Breast epithelium (tissue), 4 donors: ENCODE measurements around the gene TPRN. TPM values are rescaled to one million over a fixed set of nuclear protein-coding genes. Genes with fewer than 3 reads are reported as not detected.

ENCODE experiments used
- DNase-seq, 2 donors: peaks; one replicate each; pipeline ENCODE4 v3.0.0-alpha.2; 2019; ENCODE audit warnings: low spot score in 2 of 2
- H3K27ac ChIP-seq, 2 donors: fragments of 200-600 bp; sonication (generic) in 1 of 2; one replicate each; pipeline ENCODE4 v1.5.1; 2016 to 2019; ENCODE audit warnings: mild to moderate bottlenecking in 1 of 2
- H3K27me3 ChIP-seq, 2 donors: fragments of 200-600 bp; sonication (generic) in 1 of 2; one replicate each; pipeline versions ENCODE4 v1.5.1 to v1.6.0; 2017 to 2019; ENCODE audit warnings: control low read depth in 1 of 2, mild to moderate bottlenecking in 1 of 2
- H3K36me3 ChIP-seq: fragments of 200-600 bp; one replicate; pipeline ENCODE4 v1.5.1; 2019
- H3K4me1 ChIP-seq, 2 donors: fragments of 200-600 bp; sonication (generic); one replicate each; pipeline ENCODE4 v1.5.1; 2016 to 2019; ENCODE audit warnings: control low read depth in 1 of 2
- H3K4me3 ChIP-seq, 3 donors: fragments of 200-600 bp; sonication (generic); 1 replicate in 2 of 3; 2 replicates in 1 of 3; pipeline ENCODE4 v1.5.1; 2016 to 2019; ENCODE audit warnings: mild to moderate bottlenecking in 3 of 3, moderate library complexity in 2 of 3
- H3K9me3 ChIP-seq, 2 donors: fragments of 200-600 bp; sonication (generic) in 1 of 2; one replicate each; pipeline ENCODE4 v1.5.1; 2016 to 2019; ENCODE audit warnings: control low read depth in 1 of 2
- POLR2A ChIP-seq: fragments of 450-650 bp; IDR thresholded peaks from one replicate; pipeline ENCODE4 v1.6.1; 2016; ENCODE audit warnings: antibody characterized with exemption, mild to moderate bottlenecking, moderate library complexity
- POLR2AphosphoS5 ChIP-seq, 3 donors: sonication (generic); formaldehyde crosslinking; IDR thresholded peaks; one replicate each; pipeline ENCODE4 v1.6.1; 2017; ENCODE audit warnings: antibody characterized with exemption in 3 of 3
- intact Hi-C: fragments of 100-400 bp; cut with DNase I; formaldehyde crosslinking; loops from one replicate; pipeline ENCODE4 v1.15.1; 2023; ENCODE audit warnings: low total_unique reads
- total RNA-seq, 3 donors: library from RNA; depleted of rRNA; stranded (reverse); fragments of >200 nt; gene quantifications; one replicate each; pipeline ENCODE4 v1.1.0, GENCODE V29; 2016
- TF ChIP-seq, protein P1 (sequence below), 3 donors: fragments of 450-650 bp; IDR thresholded peaks; one replicate each; pipeline ENCODE4 v1.5.1; 2016 to 2017; ENCODE audit warnings: antibody characterized with exemption in 3 of 3, mild to moderate bottlenecking in 3 of 3, moderate library complexity in 3 of 3

The TPRN gene
- total RNA-seq, 3 donors from 2014 or later, result 4.0 to 9.2 (median 8.5) TPM

DNA sequence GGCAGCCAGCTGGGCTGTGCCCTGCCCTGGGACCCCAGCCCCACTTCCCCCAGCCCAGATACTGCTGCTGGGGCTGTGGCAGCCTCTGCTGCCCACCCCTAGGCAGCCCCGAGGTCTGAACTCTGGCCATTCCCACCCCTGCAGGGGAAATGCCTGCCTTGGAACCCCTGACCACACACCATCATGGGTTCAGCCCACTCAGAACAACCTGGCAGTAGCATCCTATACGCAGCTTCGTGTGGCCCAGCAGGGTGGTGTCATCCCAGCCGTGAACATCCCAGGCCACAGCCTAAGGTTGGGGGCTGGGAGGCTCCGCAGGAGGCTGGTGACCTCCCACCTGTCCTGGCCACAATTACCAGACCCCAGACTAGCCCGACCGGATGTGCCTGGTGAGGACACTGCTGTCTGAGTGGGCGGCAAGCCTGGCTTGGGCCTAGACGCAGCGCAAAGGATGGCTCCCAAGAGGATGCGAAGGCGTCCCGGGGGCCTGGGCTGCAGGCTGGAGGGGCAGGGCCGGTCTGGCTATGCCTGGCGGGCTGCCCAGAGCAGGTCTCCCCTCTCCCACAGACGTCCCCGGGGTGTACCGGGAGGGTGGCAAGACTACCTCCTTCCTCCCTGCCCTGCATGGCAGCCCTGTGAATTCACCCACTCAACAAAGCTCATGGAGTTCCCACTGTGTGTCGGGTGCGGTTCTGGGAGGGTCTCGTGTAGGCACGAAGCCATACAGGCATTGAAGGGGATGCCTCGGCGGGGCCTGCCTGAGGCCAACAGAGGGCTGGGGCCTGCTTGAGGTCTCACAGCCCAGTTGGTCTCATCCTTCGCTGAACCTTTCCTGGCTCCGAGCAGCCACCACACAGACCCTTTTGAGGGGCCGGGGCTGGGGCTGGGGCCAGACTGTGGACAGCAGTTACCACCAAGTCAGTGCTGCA, 28.7 kb upstream of the TPRN start:
- Histone ChIP-seq H3K27ac (no peak overlapping the region), H3K4me1 (peaks cover under 1 to 7% of the 10 kb centered on the region in 2 donors), H3K27me3 (peaks cover 16 to 63% of the 10 kb centered on the region in 2 donors), H3K36me3 (no peaks in the 10 kb centered on the region), H3K9me3 (no peaks in the 10 kb centered on the region), H3K4me3 (no peak overlapping the region)
- TF ChIP-seq, protein P1, sequence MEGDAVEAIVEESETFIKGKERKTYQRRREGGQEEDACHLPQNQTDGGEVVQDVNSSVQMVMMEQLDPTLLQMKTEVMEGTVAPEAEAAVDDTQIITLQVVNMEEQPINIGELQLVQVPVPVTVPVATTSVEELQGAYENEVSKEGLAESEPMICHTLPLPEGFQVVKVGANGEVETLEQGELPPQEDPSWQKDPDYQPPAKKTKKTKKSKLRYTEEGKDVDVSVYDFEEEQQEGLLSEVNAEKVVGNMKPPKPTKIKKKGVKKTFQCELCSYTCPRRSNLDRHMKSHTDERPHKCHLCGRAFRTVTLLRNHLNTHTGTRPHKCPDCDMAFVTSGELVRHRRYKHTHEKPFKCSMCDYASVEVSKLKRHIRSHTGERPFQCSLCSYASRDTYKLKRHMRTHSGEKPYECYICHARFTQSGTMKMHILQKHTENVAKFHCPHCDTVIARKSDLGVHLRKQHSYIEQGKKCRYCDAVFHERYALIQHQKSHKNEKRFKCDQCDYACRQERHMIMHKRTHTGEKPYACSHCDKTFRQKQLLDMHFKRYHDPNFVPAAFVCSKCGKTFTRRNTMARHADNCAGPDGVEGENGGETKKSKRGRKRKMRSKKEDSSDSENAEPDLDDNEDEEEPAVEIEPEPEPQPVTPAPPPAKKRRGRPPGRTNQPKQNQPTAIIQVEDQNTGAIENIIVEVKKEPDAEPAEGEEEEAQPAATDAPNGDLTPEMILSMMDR (IDR thresholded peaks at IDR 0.05), result no peak
- no peak for TF ChIP-seq POLR2A
- no peak for TF ChIP-seq POLR2AphosphoS5 (IDR thresholded peaks at IDR 0.05)
- intact Hi-C loops, result loop anchor here (5.0 kb wide), 1 partner anchor 97 kb away; no protein-coding TSS in a partner anchor
- DNase-seq, result no peak

DNA sequence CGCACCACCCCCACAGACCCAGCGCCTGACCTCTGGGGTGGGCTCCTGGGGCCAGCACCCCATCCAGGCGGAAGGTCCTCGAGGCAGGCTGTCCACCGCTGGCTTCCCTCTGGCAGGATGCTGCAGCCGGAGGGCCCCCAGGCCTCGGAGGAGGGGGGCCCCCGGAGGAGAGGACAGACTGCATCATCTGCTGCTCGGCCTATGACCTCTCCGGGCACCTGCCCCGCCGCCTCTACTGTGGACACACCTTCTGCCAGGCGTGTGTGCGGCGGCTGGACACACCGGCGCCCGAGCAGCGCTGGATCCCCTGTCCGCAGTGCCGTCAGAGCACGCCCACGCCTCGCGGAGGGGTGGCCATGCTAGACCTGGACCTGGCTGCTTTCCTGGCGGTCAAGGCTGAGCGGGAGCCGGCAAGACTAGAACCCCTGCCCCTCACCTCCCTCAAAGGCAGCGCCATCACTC, 28.0 kb upstream of the TPRN start:
- H3K27me3 ChIP-seq, result peaks cover 9 to 56% of the 10 kb centered on the region in 2 donors
- H3K4me3 ChIP-seq, result no peak overlapping the region
- no peak overlapping the region for H3K27ac ChIP-seq
- TF ChIP-seq POLR2A (no peak), POLR2AphosphoS5 (IDR thresholded peaks at IDR 0.05) (no peak)
- TF ChIP-seq, protein P1 (IDR thresholded peaks at IDR 0.05), result no peak
- no peak for DNase-seq
- no peaks in the 10 kb centered on the region for H3K9me3 ChIP-seq
- intact Hi-C loops, result loop anchor here (5.0 kb wide), 1 partner anchor 96 kb away; no protein-coding TSS in a partner anchor
- no peaks in the 10 kb centered on the region for H3K36me3 ChIP-seq
- H3K4me1 ChIP-seq, result peaks cover 7% of the 10 kb centered on the region in 2 donors

DNA sequence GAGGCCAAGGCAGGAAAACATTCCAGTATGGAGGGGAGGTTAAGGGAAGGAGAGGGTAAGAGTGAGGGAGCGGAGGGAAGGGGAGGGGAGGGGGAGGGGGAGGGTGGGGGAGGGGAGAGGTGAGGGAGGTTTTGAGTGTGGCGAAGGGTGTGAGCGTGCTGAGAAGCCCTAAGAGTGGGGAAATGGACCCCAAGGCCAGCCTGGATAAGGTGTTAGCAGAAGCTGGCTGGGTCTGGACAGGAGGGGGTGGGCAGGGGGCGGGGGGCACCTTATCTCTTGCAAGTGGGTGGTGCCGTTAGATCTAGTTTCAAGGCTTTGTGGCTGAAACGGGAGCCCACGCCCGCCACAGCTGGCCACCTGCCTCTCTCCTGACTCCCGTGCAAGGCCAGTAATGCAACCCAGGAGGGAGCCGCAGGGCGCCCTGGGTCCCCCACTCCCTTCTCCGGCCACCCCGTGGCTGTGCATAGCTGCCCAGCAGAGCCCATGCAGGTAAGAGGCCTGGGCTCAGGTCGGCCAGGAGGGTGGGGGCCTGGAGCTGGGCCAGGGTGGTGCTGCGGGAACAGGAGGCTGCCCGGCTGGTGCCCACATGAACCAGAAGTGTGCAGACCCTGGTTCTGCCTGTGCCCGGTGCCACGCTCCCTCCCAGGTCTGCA, 27.4 kb upstream of the TPRN start:
- no peak overlapping the region for H3K27ac ChIP-seq
- intact Hi-C loops, result loop anchor here (5.0 kb wide), 1 partner anchor 96 kb away; no protein-coding TSS in a partner anchor
- no peak for TF ChIP-seq POLR2A
- TF ChIP-seq POLR2AphosphoS5 (IDR thresholded peaks at IDR 0.05), result no peak
- TF ChIP-seq, protein P1 (IDR thresholded peaks at IDR 0.05), result no peak
- peaks cover 7% of the 10 kb centered on the region in 2 donors for H3K4me1 ChIP-seq
- peaks cover 9 to 50% of the 10 kb centered on the region in 2 donors for H3K27me3 ChIP-seq
- H3K36me3 ChIP-seq, result no peaks in the 10 kb centered on the region
- no peaks in the 10 kb centered on the region for H3K9me3 ChIP-seq
- DNase-seq, result no peak
- H3K4me3 ChIP-seq, result no peak overlapping the region

DNA sequence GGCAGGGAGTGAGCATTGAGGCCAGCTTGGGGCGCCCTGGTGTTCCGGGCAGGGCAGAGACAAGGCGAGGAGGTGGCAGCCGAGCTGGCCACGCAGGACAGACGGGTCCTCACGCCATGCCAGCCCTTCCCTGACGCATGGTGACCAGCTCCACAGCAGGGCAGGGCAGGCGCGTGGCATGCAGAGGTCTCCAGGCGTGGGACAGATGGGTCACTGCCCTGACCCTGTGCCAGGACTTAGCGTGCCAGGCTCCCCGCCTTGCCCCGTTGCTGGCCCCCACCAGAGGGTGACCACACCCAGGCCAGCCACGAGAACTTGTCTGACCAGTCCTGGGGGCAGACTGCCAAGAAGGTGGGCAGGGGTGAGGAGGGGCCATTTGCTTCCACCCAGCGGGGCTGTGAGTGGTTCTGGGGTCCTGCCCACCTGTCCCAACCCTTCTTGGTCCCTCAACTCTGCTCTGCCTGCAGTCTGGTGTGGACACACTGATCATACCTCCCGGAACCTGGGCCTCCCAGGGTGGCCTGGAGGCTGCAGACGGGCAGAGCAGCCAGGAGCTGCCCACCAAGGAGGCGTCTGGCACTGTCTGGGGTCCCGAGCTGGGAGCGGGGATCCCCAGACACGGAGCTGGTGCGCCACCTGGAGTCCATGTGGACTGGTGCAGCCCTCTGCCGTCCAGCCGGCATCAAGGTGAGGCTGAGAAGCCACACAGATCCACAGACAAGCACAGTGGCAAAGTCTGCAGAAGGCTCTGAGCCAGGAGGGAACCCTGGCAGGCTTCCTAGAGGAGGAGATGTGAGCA, 26.7 kb upstream of the TPRN start, which contains the start of gene RNF224:
RNF224 (plus strand) TSS at position 449 of the 799 bp plus-strand sequence. CDS start 834 bp downstream, outside the sequence.
- Histone ChIP-seq H3K27me3 (peaks cover 4 to 43% of the 10 kb centered on the region in 2 donors), H3K9me3 (no peaks in the 10 kb centered on the region), H3K4me1 (peaks cover 7% of the 10 kb centered on the region in 2 donors), H3K36me3 (no peaks in the 10 kb centered on the region), H3K4me3 (peak within 1 kb of the TSS in 2 of 3 donors; percentile 6 to 25), H3K27ac (peak within 1 kb of the TSS; percentile 53 to 78)
- DNase-seq, result peak; percentile 76 to 89
- intact Hi-C loops, result loop anchor here (5.0 kb wide), 1 partner anchor 95 kb away; no protein-coding TSS in a partner anchor
- TF ChIP-seq POLR2AphosphoS5 (IDR thresholded peaks at IDR 0.05) (peak in 1 of 3 donors; percentile 61), POLR2A (no peak)
- TF ChIP-seq, protein P1 (IDR thresholded peaks at IDR 0.05), result peak; percentile 57 to 99 (median 89)
